GM12873 (cell line): ENCODE results near the gene TLE6.

Experiments
- CTCF ChIP-seq: IDR thresholded peaks from 2 replicates; pipeline ENCODE4 v1.5.1; 2012; ENCODE audit warnings: low read depth, mild to moderate bottlenecking, moderate library complexity, low read length, control low read depth; ENCODE audit not compliant: insufficient read depth; ENCODE audit errors: missing control alignments

TLE6 gene

GRCh38 chr19:2964874-2965273 lies 12.5 kb upstream of the TLE6 start:
- TF ChIP-seq CTCF = no peak

GRCh38 chr19:2967972-2968371 lies 9.4 kb upstream of the TLE6 start:
- TF ChIP-seq CTCF = no peak

- TF ChIP-seq CTCF = no peak
Observed at GRCh38 chr19:2969104-2969504, 8.3 kb upstream of the TLE6 start.

GRCh38 chr19:2970201-2970835 lies 7.0 kb upstream of the TLE6 start:
- no peak for TF ChIP-seq CTCF

- no peak for TF ChIP-seq CTCF
Observed at GRCh38 chr19:2973229-2973628, 4.1 kb upstream of the TLE6 start.

DNA sequence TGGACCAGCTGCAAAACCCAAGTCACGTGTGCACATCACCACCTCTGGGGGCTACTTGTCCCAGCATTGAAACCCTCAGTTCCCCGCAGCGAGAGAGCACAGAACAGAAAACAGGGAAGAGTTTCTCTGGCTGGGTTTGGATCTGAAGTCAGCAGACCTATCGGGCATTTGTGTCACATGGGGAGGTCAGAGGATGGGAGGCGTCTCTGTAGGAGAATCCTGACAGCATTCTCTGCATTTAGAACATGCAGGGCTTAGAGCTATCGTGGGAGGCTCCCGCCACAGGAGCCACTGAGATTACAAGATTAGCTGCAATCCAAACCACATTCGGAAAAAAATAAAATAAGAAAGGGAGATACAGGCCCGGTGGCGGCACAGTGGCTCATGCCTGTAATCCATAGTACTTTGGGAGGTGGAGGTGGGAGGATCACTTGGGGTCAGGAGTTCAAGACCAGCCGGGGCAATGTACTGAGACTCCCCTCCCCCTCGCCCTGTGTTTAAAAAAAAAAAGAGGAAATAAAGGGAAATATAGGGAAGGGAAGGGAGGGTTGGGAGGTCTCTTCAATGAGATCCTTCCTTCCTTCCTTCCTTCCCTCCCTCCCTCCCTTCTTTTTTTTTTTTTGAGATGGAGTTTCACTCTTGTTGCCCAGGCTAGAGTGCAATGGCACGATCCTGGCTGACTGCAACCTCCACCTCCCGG lies 2.9 kb upstream of the TLE6 start:
- TF ChIP-seq CTCF = no peak

DNA sequence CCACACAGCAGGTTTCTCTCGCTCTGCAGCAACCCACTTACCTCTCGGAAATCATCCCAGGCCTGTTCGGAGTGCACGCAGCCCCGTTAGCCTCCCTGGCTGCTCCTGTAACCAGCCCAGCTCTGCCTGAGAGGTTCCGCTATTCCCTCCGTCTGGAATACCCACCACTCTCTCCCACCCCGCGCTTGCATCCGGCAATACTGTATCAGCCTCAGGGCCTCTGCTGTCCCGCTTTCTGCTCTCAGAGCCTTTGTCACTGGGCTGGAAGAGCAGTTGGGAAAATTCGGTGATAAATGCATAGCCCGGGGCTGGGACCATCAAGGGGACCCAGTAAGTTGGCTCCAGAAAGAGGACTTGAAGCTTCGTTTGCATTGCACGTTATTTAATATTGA lies 759 bp upstream of the TLE6 start:
- TF ChIP-seq CTCF = no peak
